ENCODE data around the gene CLEC4A.

GRCh38 chr12:8088574-8088973 lies 34.8 kb upstream of the CLEC4A start:
- TF ChIP-seq CTCF (conservative IDR thresholded peaks at IDR 0.05; ENCODE audit: low read length): no peak
- no peak for TF ChIP-seq EZH2phosphoT487 (IDR thresholded peaks at IDR 0.05; ENCODE audit: borderline replicate concordance, low read depth, low read length)
